SU-DHL-6 (cell line): Measurements from ENCODE around the gene KBTBD13.
A peak's percentile ranks its signal among the peaks of the same experiment; 100 is the strongest.

Experiments
- H2AFZ ChIP-seq: fragments of 200-600 bp; sonication (generic); 2 replicates; pipeline ENCODE4 v1.6.1; 2014; ENCODE audit warnings: low read depth, mild to moderate bottlenecking, moderate library complexity, mixed read lengths, antibody characterized with exemption, low read length; ENCODE audit not compliant: severe bottlenecking
- H3F3A ChIP-seq: fragments of 200-600 bp; shearing (Covaris generic); 2 replicates; pipeline ENCODE4 v1.6.0; 2016; ENCODE audit warnings: antibody characterized with exemption, mild to moderate bottlenecking; ENCODE audit not compliant: insufficient read depth
- H3K27ac ChIP-seq: fragments of 200-600 bp; sonication (generic); 2 replicates; pipeline ENCODE4 v1.5.1; 2016; ENCODE audit warnings: low read depth, mild to moderate bottlenecking, low read length, moderate library complexity, mixed read lengths
- H3K27me3 ChIP-seq: fragments of 200-600 bp; sonication (generic), shearing (Covaris generic); 2 replicates; pipeline ENCODE4 v1.6.0; 2014; ENCODE audit warnings: mild to moderate bottlenecking, low read length
- H3K36me3 ChIP-seq: fragments of 200-600 bp; sonication (generic); 2 replicates; pipeline ENCODE4 v1.6.1; 2014; ENCODE audit warnings: mild to moderate bottlenecking, low read length, mixed read lengths
- H3K4me2 ChIP-seq: fragments of 300-600, 200-600 bp; shearing (Covaris generic), sonication (generic); 2 replicates; pipeline ENCODE4 v1.6.0; 2014; ENCODE audit warnings: low read length, low read depth, mild to moderate bottlenecking; ENCODE audit not compliant: poor library complexity, severe bottlenecking
- H3K4me3 ChIP-seq: fragments of 200-600 bp; sonication (generic); 2 replicates; pipeline ENCODE4 v1.5.1; 2014; ENCODE audit warnings: antibody characterized with exemption, low read length, mild to moderate bottlenecking, mixed read lengths; ENCODE audit not compliant: insufficient read depth, poor library complexity, severe bottlenecking
- H3K79me2 ChIP-seq: fragments of 200-600 bp; sonication (generic); 2 replicates; pipeline ENCODE4 v1.6.1; 2014; ENCODE audit warnings: mild to moderate bottlenecking, low read length, moderate library complexity; ENCODE audit not compliant: insufficient read depth
- H3K9ac ChIP-seq: fragments of 200-600 bp; sonication (generic); 2 replicates; pipeline ENCODE4 v1.7.0; 2014; ENCODE audit warnings: mild to moderate bottlenecking, low read length
- H3K9me2 ChIP-seq: fragments of 200-600 bp; sonication (generic); replicated peaks from 2 replicates; pipeline ENCODE4 v1.6.1; 2014; ENCODE audit warnings: low read length; ENCODE audit not compliant: insufficient read depth
- H3K9me3 ChIP-seq: fragments of 200-600 bp; sonication (generic); 2 replicates; pipeline ENCODE4 v1.6.1; 2014; ENCODE audit warnings: low read length, mixed read lengths; ENCODE audit not compliant: insufficient read depth
- H4K20me1 ChIP-seq: fragments of 200-600 bp; sonication (generic); 2 replicates; pipeline ENCODE4 v1.6.1; 2014; ENCODE audit warnings: low read depth, mild to moderate bottlenecking, antibody characterized with exemption, low read length, moderate library complexity, mixed read lengths
- EZH2phosphoT487 ChIP-seq: fragments of 200-600 bp; sonication (generic), shearing (Covaris generic); conservative IDR thresholded peaks from 2 replicates; pipeline ENCODE4 v1.6.1; 2018; ENCODE audit warnings: mild to moderate bottlenecking, antibody characterized with exemption, low read length, moderate library complexity, mixed read lengths
- TF ChIP-seq, protein P1 (sequence below): fragments of 200-600 bp; sonication (generic); IDR thresholded peaks from one replicate; pipeline ENCODE4 v1.5.1; 2017; ENCODE audit warnings: antibody characterized with exemption, mild to moderate bottlenecking, low read length, moderate library complexity; ENCODE audit not compliant: insufficient read depth, poor library complexity, severe bottlenecking

Gene KBTBD13

DNA sequence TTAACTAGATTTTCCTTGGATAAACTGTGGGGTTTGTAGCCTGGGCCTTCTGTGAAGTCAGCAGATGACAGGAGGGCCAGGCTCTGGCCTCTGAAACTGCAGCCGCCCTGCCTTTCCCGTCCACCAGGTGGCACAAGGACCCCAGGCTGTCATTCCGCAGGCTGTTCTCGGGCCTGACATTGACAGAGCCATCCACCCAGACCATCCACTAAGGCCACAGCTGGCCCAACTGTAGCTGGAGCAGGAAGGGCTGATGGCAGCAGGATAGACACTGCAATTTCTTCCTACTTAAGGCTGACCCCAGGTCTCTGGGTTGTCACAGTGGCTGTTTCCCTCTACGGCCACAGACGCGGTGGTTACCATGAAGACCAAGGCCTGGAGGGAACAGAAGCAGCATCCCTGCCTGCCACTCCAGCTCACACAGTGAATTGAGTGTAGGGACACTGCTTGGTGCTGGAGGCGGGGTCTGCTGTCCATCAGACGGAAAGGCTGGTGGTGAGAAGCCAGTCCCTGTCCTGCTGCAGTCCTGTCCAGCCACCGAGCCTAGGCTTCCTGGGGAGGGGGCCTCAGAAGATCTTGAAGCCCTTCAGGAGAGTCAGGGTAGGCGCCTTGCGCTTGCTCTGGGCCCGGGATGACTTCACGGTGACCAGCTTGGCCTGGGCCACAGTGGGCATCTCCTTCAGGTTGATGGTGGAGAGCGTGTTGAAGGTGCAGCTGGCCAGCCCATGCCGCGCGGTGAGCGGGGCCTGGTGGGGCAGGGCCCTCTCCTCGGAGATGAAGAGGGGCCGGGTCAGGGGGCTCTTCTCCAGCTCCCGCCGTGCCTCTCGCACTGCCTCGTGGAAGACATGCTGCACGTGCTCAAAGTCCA is 22.0 kb upstream of the KBTBD13 start:
- Histone ChIP-seq H3K9me3 (no peaks in the 10 kb centered on the region), H3F3A (no peaks in the 10 kb centered on the region), H3K79me2 (no peaks in the 10 kb centered on the region), H3K4me3 (no peak overlapping the region), H3K27me3 (no peaks in the 10 kb centered on the region), H3K9ac (no peak overlapping the region), H3K9me2 (no peaks in the 10 kb centered on the region), H3K36me3 (no peaks in the 10 kb centered on the region), H4K20me1 (no peaks in the 10 kb centered on the region), H3K4me2 (no peak overlapping the region), H2AFZ (no peak overlapping the region), H3K27ac (no peak overlapping the region)
- TF ChIP-seq, protein P1, sequence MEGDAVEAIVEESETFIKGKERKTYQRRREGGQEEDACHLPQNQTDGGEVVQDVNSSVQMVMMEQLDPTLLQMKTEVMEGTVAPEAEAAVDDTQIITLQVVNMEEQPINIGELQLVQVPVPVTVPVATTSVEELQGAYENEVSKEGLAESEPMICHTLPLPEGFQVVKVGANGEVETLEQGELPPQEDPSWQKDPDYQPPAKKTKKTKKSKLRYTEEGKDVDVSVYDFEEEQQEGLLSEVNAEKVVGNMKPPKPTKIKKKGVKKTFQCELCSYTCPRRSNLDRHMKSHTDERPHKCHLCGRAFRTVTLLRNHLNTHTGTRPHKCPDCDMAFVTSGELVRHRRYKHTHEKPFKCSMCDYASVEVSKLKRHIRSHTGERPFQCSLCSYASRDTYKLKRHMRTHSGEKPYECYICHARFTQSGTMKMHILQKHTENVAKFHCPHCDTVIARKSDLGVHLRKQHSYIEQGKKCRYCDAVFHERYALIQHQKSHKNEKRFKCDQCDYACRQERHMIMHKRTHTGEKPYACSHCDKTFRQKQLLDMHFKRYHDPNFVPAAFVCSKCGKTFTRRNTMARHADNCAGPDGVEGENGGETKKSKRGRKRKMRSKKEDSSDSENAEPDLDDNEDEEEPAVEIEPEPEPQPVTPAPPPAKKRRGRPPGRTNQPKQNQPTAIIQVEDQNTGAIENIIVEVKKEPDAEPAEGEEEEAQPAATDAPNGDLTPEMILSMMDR: peak; percentile 72
- no peak for TF ChIP-seq EZH2phosphoT487

DNA sequence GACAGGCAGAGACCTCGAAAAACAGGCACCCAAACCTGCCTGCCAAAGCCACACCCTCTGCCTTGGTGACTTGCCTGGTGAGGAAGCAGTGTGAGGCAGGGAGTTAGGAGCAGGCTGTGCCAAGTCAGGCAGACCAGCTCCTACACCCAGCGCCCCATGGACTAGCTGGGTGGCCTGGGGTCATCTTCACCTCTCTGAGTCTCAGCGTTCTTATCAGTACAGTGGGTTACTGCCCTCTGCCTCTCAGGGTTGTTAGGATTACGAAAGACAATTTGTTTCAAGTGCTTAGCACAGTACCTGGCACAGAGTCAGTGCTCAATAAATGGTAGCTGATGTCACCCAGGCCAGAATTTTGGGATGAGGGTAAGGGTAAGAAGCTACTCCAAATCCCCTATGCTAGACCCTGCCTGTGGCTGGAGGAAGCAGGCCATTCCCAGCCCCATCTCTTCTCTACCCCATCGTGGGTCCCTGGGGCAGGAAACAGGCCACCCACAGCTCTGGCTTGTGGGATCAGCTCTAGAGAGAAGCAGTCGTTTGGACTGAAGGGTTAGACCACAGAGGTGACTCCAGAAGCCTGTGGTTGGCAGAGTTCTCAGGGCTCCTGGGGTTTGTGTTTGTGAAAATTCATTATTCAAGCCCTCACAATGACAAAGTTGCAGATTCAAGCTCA is 21.2 kb upstream of the KBTBD13 start:
- TF ChIP-seq, protein P1: no peak
- no peak for TF ChIP-seq EZH2phosphoT487
- H3K9ac ChIP-seq: no peak overlapping the region
- H3K36me3 ChIP-seq: no peaks in the 10 kb centered on the region

DNA sequence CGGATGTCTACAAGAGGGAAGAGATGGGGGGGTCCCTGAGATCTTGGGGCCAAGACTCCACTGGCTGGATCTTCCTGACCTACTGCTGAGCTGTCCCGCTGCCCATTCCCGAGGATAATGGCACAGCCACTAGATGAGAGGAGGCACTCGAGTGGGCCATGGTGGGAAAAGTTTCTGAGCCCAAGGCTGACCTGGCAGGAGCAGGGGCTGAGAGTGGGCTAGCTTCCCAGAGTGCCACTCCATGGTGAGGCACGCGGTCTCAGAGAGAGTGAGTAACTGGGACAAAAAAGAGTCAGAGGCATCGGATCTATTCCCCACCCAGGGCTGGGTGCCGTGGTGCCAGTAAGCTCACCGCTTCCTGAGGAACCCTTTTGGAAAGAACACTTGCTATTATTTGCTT is 20.4 kb upstream of the KBTBD13 start:
- TF ChIP-seq, protein P1: no peak
- TF ChIP-seq EZH2phosphoT487: no peak
- no peaks in the 10 kb centered on the region for H3K79me2 ChIP-seq
- H3K36me3 ChIP-seq: no peaks in the 10 kb centered on the region
- H3K9me2 ChIP-seq: no peaks in the 10 kb centered on the region
- H4K20me1 ChIP-seq: no peaks in the 10 kb centered on the region
- no peaks in the 10 kb centered on the region for H3K9me3 ChIP-seq
- no peak overlapping the region for H3K4me2 ChIP-seq
- H3F3A ChIP-seq: no peaks in the 10 kb centered on the region
- H3K9ac ChIP-seq: no peak overlapping the region
- no peak overlapping the region for H3K27ac ChIP-seq
- no peak overlapping the region for H3K4me3 ChIP-seq
- H3K27me3 ChIP-seq: no peaks in the 10 kb centered on the region
- no peak overlapping the region for H2AFZ ChIP-seq

More for the DNA sequence above, 21.2 kb upstream of the KBTBD13 start:
- Histone ChIP-seq H3K79me2 (no peaks in the 10 kb centered on the region), H2AFZ (no peak overlapping the region), H3K4me3 (no peak overlapping the region), H3K9me2 (no peaks in the 10 kb centered on the region), H3K27me3 (no peaks in the 10 kb centered on the region), H3K4me2 (no peak overlapping the region), H3K27ac (no peak overlapping the region), H3K9me3 (no peaks in the 10 kb centered on the region), H3F3A (no peaks in the 10 kb centered on the region), H4K20me1 (no peaks in the 10 kb centered on the region)
